Embryonic facial prominence (tissue), 1 donor: Measurements from ENCODE around the gene NOS1AP.
"Not testable (repeated sequence)": the region's sequence is repeated elsewhere in the genome, so short reads cannot be mapped to it uniquely, and the experiment has no call there.

Experiments used
- DNase-seq: peaks from one replicate; pipeline ENCODE4 v3.0.0-alpha.2; 2016; ENCODE audit errors: extremely low spot score

NOS1AP gene

GRCh38 chr1:162169031-162169790, 99.7 kb downstream of the NOS1AP start:
- no peak for DNase-seq

- no peak for DNase-seq
These were observed 101.6 kb downstream of the NOS1AP start for GRCh38 chr1:162171111-162171510.

GRCh38 chr1:162172311-162173102, 103.0 kb downstream of the NOS1AP start:
- DNase-seq: no peak

GRCh38 chr1:162173607-162174006, 104.1 kb downstream of the NOS1AP start:
- DNase-seq: not testable (repeated sequence)

- not testable (repeated sequence) for DNase-seq
These were observed 104.5 kb downstream of the NOS1AP start for GRCh38 chr1:162174027-162174426.

- DNase-seq: no peak
These were observed 106.0 kb downstream of the NOS1AP start for GRCh38 chr1:162175379-162176081.

- DNase-seq: no peak
These were observed 107.6 kb downstream of the NOS1AP start for GRCh38 chr1:162177126-162177525.

- DNase-seq: no peak
These were observed 108.9 kb downstream of the NOS1AP start for GRCh38 chr1:162178432-162178831.

- no peak for DNase-seq
These were observed 109.6 kb downstream of the NOS1AP start for GRCh38 chr1:162179121-162179520.

GRCh38 chr1:162180813-162181212, 111.3 kb downstream of the NOS1AP start:
- no peak for DNase-seq

GRCh38 chr1:162182090-162182489, 112.6 kb downstream of the NOS1AP start:
- DNase-seq: no peak

- no peak for DNase-seq
These were observed 116.0 kb downstream of the NOS1AP start for GRCh38 chr1:162185314-162186025.

GRCh38 chr1:162186026-162186374, 116.5 kb downstream of the NOS1AP start:
- no peak for DNase-seq

- no peak for DNase-seq
These were observed 116.9 kb downstream of the NOS1AP start for GRCh38 chr1:162186406-162186805.

GRCh38 chr1:162187687-162188276, 118.3 kb downstream of the NOS1AP start:
- DNase-seq: no peak

GRCh38 chr1:162189345-162189744, 119.9 kb downstream of the NOS1AP start:
- DNase-seq: no peak

GRCh38 chr1:162191396-162192305, 122.2 kb downstream of the NOS1AP start:
- DNase-seq: no peak

GRCh38 chr1:162192306-162192678, 122.8 kb downstream of the NOS1AP start:
- no peak for DNase-seq

- DNase-seq: no peak
These were observed 123.3 kb downstream of the NOS1AP start for GRCh38 chr1:162192763-162193162.

- DNase-seq: no peak
These were observed 123.7 kb downstream of the NOS1AP start for GRCh38 chr1:162193221-162193620.
